KG1 (cell line): ENCODE measurements around the gene TTLL4.
"Not testable (repeated sequence)": the region's sequence is repeated elsewhere in the genome, so short reads cannot be mapped to it uniquely, and the experiment has no call there.

Experiments
- DNase-seq: peaks from one replicate; lab custom pipeline; 2025; lab: John Stamatoyannopoulos, UW

Gene TTLL4

GRCh38 chr2:218744615-218745014 lies 34.0 kb downstream of the TTLL4 start:
- DNase-seq: no peak

- peak; percentile 24 for DNase-seq
These were observed 34.5 kb downstream of the TTLL4 start for GRCh38 chr2:218745160-218745558.

GRCh38 chr2:218745559-218746469 lies 35.2 kb downstream of the TTLL4 start:
- DNase-seq: no peak

GRCh38 chr2:218746470-218746795 lies 35.8 kb downstream of the TTLL4 start:
- no peak for DNase-seq

- no peak for DNase-seq
These were observed 36.3 kb downstream of the TTLL4 start for GRCh38 chr2:218746960-218747359.

DNA sequence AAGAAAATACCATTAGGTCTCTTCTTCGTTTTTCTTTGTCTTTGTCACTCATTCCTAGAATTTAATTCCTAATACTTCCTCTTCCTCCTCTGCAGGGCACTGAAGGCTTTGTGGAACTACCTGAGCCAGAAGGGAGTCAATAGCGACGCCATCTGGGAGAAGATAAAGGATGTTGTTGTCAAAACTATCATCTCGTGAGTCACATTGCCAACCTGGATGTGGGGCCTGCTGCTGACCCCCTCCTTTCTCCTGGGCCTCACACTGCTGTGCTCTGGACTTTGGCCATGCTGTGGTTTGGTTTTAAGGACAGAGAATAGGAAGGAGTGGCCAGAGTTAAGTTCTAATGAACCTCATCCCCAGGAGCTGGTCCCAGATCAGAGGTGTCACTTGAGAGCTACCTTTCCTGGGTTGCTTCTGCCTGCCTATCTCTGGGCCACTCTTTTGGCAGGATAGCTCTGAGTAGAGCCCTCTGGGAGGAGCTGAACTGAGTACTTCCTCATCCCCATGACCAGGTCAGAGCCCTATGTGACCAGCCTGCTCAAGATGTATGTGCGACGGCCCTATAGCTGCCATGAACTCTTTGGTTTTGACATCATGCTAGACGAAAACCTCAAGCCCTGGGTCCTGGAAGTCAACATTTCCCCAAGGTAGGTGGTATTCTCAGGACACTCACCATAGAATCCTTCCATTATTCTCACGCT lies 38.3 kb downstream of the TTLL4 start:
- no peak for DNase-seq

- no peak for DNase-seq
These were observed 43.6 kb downstream of the TTLL4 start for GRCh38 chr2:218754201-218754600.

GRCh38 chr2:218754781-218755180 lies 44.1 kb downstream of the TTLL4 start:
- DNase-seq: no peak

- DNase-seq: no peak
These were observed 44.5 kb downstream of the TTLL4 start for GRCh38 chr2:218755198-218755566.

- DNase-seq: no peak
These were observed 45.2 kb downstream of the TTLL4 start for GRCh38 chr2:218755567-218756404.

DNA sequence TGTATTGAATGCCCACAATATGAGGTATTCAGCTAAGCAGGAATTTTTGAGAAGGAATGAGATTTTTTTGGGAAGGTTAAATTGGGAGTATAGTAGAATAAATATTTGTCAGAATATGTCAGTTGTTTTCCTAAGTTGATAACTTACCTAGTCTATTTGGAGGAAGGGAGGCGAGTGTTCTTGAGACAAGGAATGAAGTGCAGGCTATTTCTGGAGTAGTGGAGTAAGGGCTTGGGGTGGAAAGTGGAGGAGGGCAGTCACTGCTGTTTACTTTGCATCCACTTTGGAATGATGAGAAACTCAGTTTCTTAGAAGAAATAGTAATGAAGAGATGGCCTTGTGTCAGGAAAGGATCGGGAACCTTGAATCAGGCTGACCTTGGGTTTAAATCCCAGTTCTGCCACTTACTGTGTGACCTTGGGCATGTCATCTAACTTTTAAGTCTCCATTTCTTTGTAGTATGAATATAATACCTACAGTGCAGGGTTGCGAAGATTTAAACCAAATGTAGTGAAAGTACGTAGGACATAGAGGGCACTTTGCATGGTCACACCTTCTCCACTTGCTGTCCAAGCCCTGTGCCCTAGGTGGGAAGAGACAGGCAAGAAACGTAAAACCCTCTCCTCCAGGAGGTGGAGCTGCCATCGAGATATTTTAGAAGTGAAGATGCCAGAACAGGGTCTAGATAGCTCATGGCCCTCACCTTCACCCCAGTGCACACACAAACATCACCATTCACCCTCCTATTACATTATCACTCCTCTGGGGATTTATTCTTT lies 46.2 kb downstream of the TTLL4 start:
- no peak for DNase-seq

- DNase-seq: no peak
These were observed 51.2 kb downstream of the TTLL4 start for GRCh38 chr2:218761795-218762194.

- not testable (repeated sequence) for DNase-seq
These were observed 62.1 kb downstream of the TTLL4 start for GRCh38 chr2:218772759-218773158.

DNA sequence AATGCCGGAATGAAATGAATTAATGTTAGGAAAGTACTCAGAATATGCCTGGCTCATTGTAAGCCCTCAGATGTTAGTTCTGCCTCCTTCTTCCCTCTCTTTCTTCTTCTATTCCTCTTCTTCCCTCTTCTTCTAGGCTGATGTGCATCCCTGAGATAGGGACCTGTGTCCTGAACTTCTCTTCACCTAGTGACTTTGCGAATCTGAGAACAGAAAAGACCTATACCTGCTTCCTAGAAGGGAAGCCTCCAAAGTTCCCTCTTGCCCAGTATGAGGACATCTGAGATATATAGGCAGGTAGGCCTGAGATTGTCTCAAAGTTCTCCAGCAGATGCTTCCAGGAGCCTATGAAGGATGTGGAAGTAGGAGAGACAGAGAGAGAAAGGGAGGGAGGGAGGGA lies 63.2 kb downstream of the TTLL4 start:
- DNase-seq: no peak

- DNase-seq: no peak
These were observed 65.9 kb downstream of the TTLL4 start for GRCh38 chr2:218776488-218776887.

GRCh38 chr2:218777276-218777990 lies 66.8 kb downstream of the TTLL4 start:
- DNase-seq: no peak

- no peak for DNase-seq
These were observed 69.4 kb downstream of the TTLL4 start for GRCh38 chr2:218780046-218780445.

DNA sequence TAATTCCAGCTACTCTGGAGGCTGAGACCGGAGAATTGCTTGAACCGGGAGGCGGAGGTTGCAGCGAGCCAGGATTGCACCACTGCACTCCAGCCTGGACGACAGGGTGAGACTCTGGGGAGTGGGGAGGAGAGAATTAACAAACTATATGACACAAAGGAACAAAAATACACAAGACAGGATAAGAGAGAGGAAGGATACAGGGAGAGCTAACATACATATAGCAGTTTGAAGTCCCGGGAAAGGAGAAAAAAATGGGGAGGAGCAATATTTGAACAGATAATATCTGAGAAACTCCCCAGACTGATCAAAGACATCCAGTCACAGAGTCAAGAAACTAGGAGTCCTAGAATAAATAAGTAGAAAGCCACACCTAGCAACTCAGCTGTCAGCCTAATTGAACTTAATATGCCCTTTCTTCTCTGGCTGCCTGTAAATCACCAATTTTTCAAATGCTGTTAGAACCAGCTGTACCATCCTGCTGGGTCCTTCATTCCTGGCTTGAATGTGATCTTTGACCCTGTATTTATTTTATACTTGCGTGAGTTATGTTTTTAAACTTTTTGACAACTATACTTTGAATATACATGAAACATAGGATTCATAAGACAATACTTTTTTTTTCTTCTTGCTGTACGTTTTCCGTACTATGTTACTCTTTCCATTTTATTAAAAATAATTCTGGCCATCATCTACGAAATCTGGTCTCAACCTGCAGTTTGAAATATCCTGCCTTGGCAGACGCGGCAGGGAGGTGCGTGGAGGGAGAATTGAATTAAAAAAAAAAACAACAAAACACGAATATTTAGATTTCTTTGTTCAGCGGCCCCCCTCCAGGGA lies 70.4 kb downstream of the TTLL4 start:
- no peak for DNase-seq

GRCh38 chr2:218781691-218782527 lies 71.3 kb downstream of the TTLL4 start, which contains the start of gene CYP27A1:
Gene CYP27A1 (plus strand): TSS chr2:218782147. CDS start chr2:218782183, 36 bp downstream.
- no peak for DNase-seq
